ENCODE results near the gene CERS6.
"Not testable (repeated sequence)": the region's sequence is repeated elsewhere in the genome, so short reads cannot be mapped to it uniquely, and the experiment has no call there.

The CERS6 gene

GRCh38 chr2:168495524-168495923 is 39.5 kb downstream of the CERS6 start:
- H3K4me3 ChIP-seq (ENCODE audit: low read depth, low read length), result no peak overlapping the region

GRCh38 chr2:168496906-168497305 is 40.8 kb downstream of the CERS6 start:
- H3K4me3 ChIP-seq (ENCODE audit: low read depth, low read length), result no peak overlapping the region

- no peak overlapping the region for H3K4me3 ChIP-seq (ENCODE audit: low read depth, low read length)
Measured at GRCh38 chr2:168499500-168499899, 43.4 kb downstream of the CERS6 start.

- H3K4me3 ChIP-seq (ENCODE audit: low read depth, low read length), result no peak overlapping the region
Measured at GRCh38 chr2:168500516-168500915, 44.4 kb downstream of the CERS6 start.

- no peak overlapping the region for H3K4me3 ChIP-seq (ENCODE audit: low read depth, low read length)
Measured at GRCh38 chr2:168501466-168502065, 45.5 kb downstream of the CERS6 start.

GRCh38 chr2:168502852-168503251 is 46.8 kb downstream of the CERS6 start:
- not testable (repeated sequence) for H3K4me3 ChIP-seq (ENCODE audit: low read depth, low read length)

GRCh38 chr2:168503901-168504300 is 47.8 kb downstream of the CERS6 start:
- no peak overlapping the region for H3K4me3 ChIP-seq (ENCODE audit: low read depth, low read length)

- H3K4me3 ChIP-seq (ENCODE audit: low read depth, low read length), result no peak overlapping the region
Measured at GRCh38 chr2:168504323-168504722, 48.3 kb downstream of the CERS6 start.

- H3K4me3 ChIP-seq (ENCODE audit: low read depth, low read length), result no peak overlapping the region
Measured at GRCh38 chr2:168510125-168510756, 54.2 kb downstream of the CERS6 start.

GRCh38 chr2:168514692-168515091 is 58.6 kb downstream of the CERS6 start:
- no peak overlapping the region for H3K4me3 ChIP-seq (ENCODE audit: low read depth, low read length)

GRCh38 chr2:168515502-168515901 is 59.4 kb downstream of the CERS6 start:
- H3K4me3 ChIP-seq (ENCODE audit: low read depth, low read length), result no peak overlapping the region

GRCh38 chr2:168517816-168518215 is 61.7 kb downstream of the CERS6 start:
- no peak overlapping the region for H3K4me3 ChIP-seq (ENCODE audit: low read depth, low read length)

GRCh38 chr2:168518555-168519066 is 62.5 kb downstream of the CERS6 start:
- H3K4me3 ChIP-seq (ENCODE audit: low read depth, low read length), result no peak overlapping the region

- no peak overlapping the region for H3K4me3 ChIP-seq (ENCODE audit: low read depth, low read length)
Measured at GRCh38 chr2:168519534-168520308, 63.6 kb downstream of the CERS6 start.

GRCh38 chr2:168521053-168521741 is 65.1 kb downstream of the CERS6 start:
- H3K4me3 ChIP-seq (ENCODE audit: low read depth, low read length), result no peak overlapping the region

GRCh38 chr2:168522446-168522845 is 66.4 kb downstream of the CERS6 start:
- no peak overlapping the region for H3K4me3 ChIP-seq (ENCODE audit: low read depth, low read length)

- H3K4me3 ChIP-seq (ENCODE audit: low read depth, low read length), result no peak overlapping the region
Measured at GRCh38 chr2:168524005-168524404, 67.9 kb downstream of the CERS6 start.

GRCh38 chr2:168525020-168525419 is 68.9 kb downstream of the CERS6 start:
- H3K4me3 ChIP-seq (ENCODE audit: low read depth, low read length), result no peak overlapping the region

GRCh38 chr2:168525716-168526446 is 69.8 kb downstream of the CERS6 start:
- H3K4me3 ChIP-seq (ENCODE audit: low read depth, low read length), result no peak overlapping the region

GRCh38 chr2:168526641-168527040 is 70.6 kb downstream of the CERS6 start:
- H3K4me3 ChIP-seq (ENCODE audit: low read depth, low read length), result no peak overlapping the region

GRCh38 chr2:168528016-168528415 is 71.9 kb downstream of the CERS6 start:
- H3K4me3 ChIP-seq (ENCODE audit: low read depth, low read length), result no peak overlapping the region
